ENCODE data around the gene ACACA.

The ACACA gene

GRCh38 chr17:37051833-37052232 is 354.8 kb downstream of the ACACA start:
- H3K4me3 ChIP-seq (ENCODE audit: low read depth, low read length), result no peak overlapping the region

- H3K4me3 ChIP-seq (ENCODE audit: low read depth, low read length), result no peak overlapping the region
Measured at GRCh38 chr17:37051381-37051780, 355.3 kb downstream of the ACACA start.

- no peak overlapping the region for H3K4me3 ChIP-seq (ENCODE audit: low read depth, low read length)
Measured at GRCh38 chr17:37050920-37051319, 355.7 kb downstream of the ACACA start.

- H3K4me3 ChIP-seq (ENCODE audit: low read depth, low read length), result no peak overlapping the region
Measured at GRCh38 chr17:37048811-37049210, 357.8 kb downstream of the ACACA start.

GRCh38 chr17:37047631-37048104 is 359.0 kb downstream of the ACACA start:
- H3K4me3 ChIP-seq (ENCODE audit: low read depth, low read length), result no peak overlapping the region

- no peak overlapping the region for H3K4me3 ChIP-seq (ENCODE audit: low read depth, low read length)
Measured at GRCh38 chr17:37045351-37045922, 361.2 kb downstream of the ACACA start.

- no peak overlapping the region for H3K4me3 ChIP-seq (ENCODE audit: low read depth, low read length)
Measured at GRCh38 chr17:37043201-37043600, 363.4 kb downstream of the ACACA start.

GRCh38 chr17:37041932-37042331 is 364.7 kb downstream of the ACACA start:
- H3K4me3 ChIP-seq (ENCODE audit: low read depth, low read length), result no peak overlapping the region

GRCh38 chr17:37039269-37039668 is 367.4 kb downstream of the ACACA start:
- H3K4me3 ChIP-seq (ENCODE audit: low read depth, low read length), result no peak overlapping the region

GRCh38 chr17:37037590-37038155 is 369.0 kb downstream of the ACACA start:
- H3K4me3 ChIP-seq (ENCODE audit: low read depth, low read length), result no peak overlapping the region
